ENCODE measurements around the gene PJVK. TPM values are rescaled to one million over a fixed set of nuclear protein-coding genes. Genes with fewer than 3 reads are reported as not detected.

The PJVK gene
- total and polyA plus RNA-seq, 10 donors, result 1.0 to 8.2 (median 2.2) TPM

DNA sequence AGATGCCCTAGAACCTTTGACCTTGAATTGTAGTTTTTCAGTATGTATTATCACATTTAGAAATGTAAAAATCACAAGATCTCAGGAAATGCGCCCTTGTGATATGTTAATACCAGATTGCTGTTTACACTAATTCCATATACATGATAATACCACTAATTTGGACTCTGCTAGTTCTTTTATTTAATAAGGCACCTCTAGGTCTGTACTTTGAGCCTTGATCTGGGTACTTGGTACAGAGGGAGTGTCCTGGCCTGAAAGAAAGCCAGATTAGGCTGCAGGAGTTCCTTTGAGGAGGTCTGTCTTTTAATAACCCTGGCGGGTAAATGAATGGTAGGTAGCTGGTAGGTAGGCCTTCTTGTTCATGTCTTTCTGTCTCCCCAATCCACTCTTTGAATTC lies 55.3 kb downstream of the PJVK start:
- intact Hi-C loops (cut with DNase I; ENCODE audit: low total_unique reads), result no loop called here
- H3K27me3 ChIP-seq (replicated peaks in 1 of 7), result no peaks in the 10 kb centered on the region
- H3K36me3 ChIP-seq, result peaks cover 0 to 80% (median 47%) of the 10 kb centered on the region in 6 donors
- WGBS, 5 donors, result 93 to 100% (median 97%) methylated on average over 2 of the region's 2 CpGs
- DNase-seq, result no peak
- H3K9me3 ChIP-seq, result no peaks in the 10 kb centered on the region
- no peak overlapping the region for H3K4me3 ChIP-seq
- no peak overlapping the region for H3K27ac ChIP-seq
- TF ChIP-seq POLR2A (IDR thresholded peaks at IDR 0.05) (no peak), POLR2AphosphoS5 (IDR thresholded peaks at IDR 0.05) (no peak)
- H3K4me1 ChIP-seq, result no peaks in the 10 kb centered on the region

DNA sequence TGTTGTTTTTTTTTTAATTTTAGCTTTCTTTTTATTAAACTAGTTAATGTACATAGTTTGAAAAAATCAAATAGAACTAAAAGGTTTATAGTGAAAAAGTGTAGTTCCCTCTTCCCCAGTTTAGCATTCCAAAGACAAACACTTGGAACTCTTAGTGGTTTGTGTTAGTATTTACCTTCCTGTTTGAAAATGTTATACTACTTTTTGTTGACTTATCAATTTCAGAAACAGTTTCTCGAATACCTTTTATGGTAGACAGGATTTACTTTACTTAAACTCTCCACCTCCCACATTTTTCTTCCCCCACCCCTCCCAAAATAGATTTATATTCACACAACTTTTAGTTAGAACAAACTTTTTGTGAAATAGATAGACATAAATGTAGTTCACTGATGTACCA lies 55.8 kb downstream of the PJVK start:
- TF ChIP-seq POLR2A (IDR thresholded peaks at IDR 0.05) (no peak), CTCF (IDR thresholded peaks at IDR 0.05 in 8 of 11, conservative IDR thresholded peaks at IDR 0.05 in 3 of 11) (no peak), POLR2AphosphoS5 (IDR thresholded peaks at IDR 0.05) (no peak)
- Histone ChIP-seq H3K4me1 (no peaks in the 10 kb centered on the region), H3K27me3 (replicated peaks in 1 of 7) (no peaks in the 10 kb centered on the region), H3K9me3 (no peaks in the 10 kb centered on the region), H3K27ac (no peak overlapping the region), H3K36me3 (peaks cover 0 to 80% (median 45%) of the 10 kb centered on the region in 6 donors), H3K4me3 (no peak overlapping the region)
- 93 to 97% (median 94%) methylated on average over 1 of the region's 1 CpG for WGBS, 5 donors
- intact Hi-C loops (cut with DNase I; ENCODE audit: low total_unique reads), result no loop called here
- DNase-seq, result no peak

GRCh38 chr2:178508646-178509045 lies 57.5 kb downstream of the PJVK start:
- WGBS, 5 donors, result 83 to 100% (median 96%) methylated on average over 2 of the region's 2 CpGs
- Histone ChIP-seq H3K9me3 (no peaks in the 10 kb centered on the region), H3K4me1 (no peaks in the 10 kb centered on the region), H3K27ac (no peak overlapping the region), H3K36me3 (peaks cover 0 to 78% (median 29%) of the 10 kb centered on the region in 6 donors), H3K27me3 (replicated peaks in 1 of 7) (no peaks in the 10 kb centered on the region), H3K4me3 (no peak overlapping the region)
- no peak for DNase-seq
- TF ChIP-seq POLR2AphosphoS5 (IDR thresholded peaks at IDR 0.05) (no peak), POLR2A (IDR thresholded peaks at IDR 0.05) (no peak), CTCF (IDR thresholded peaks at IDR 0.05 in 8 of 11, conservative IDR thresholded peaks at IDR 0.05 in 3 of 11) (no peak)
- intact Hi-C loops (cut with DNase I; ENCODE audit: low total_unique reads), result no loop called here

GRCh38 chr2:178510384-178510783 lies 59.2 kb downstream of the PJVK start:
- WGBS, 5 donors, result 92 to 95% (median 94%) methylated on average over 6 of the region's 6 CpGs
- Histone ChIP-seq H3K27me3 (replicated peaks in 1 of 7) (no peaks in the 10 kb centered on the region), H3K36me3 (peaks cover 0 to 67% (median 15%) of the 10 kb centered on the region in 6 donors), H3K4me3 (no peak overlapping the region), H3K4me1 (no peaks in the 10 kb centered on the region), H3K27ac (no peak overlapping the region), H3K9me3 (no peaks in the 10 kb centered on the region)
- DNase-seq, result no peak
- intact Hi-C loops (cut with DNase I; ENCODE audit: low total_unique reads), result no loop called here
- no peak for TF ChIP-seq CTCF (IDR thresholded peaks at IDR 0.05 in 8 of 11, conservative IDR thresholded peaks at IDR 0.05 in 3 of 11)
- no peak for TF ChIP-seq POLR2A (IDR thresholded peaks at IDR 0.05)
- no peak for TF ChIP-seq POLR2AphosphoS5 (IDR thresholded peaks at IDR 0.05)

Other genes with a start within 250 kb of the PJVK start
- gene PRKRA, start 203 bp upstream of the PJVK start, total RNA-seq, result 10 to 100 TPM; 29.7 to 57.4 (median 37.2) TPM
- 10 to 100 TPM; 24.3 to 27.7 (median 26.0) TPM for gene PRKRA, start 203 bp upstream of the PJVK start, polyA plus RNA-seq
- 1 to 10 TPM; 3.0 to 5.8 (median 3.7) TPM for gene FKBP7, start 27.2 kb downstream of the PJVK start, total RNA-seq
- gene FKBP7, start 27.2 kb downstream of the PJVK start, polyA plus RNA-seq, result 1 to 10 TPM; 1.8 to 5.1 (median 3.1) TPM
- 10 to 100 TPM; 16.0 to 36.9 (median 24.8) TPM for gene PLEKHA3, start 29.1 kb downstream of the PJVK start, total RNA-seq
- gene PLEKHA3, start 29.1 kb downstream of the PJVK start, polyA plus RNA-seq, result 1 to 10 TPM; 2.0 to 3.8 (median 2.3) TPM